Muscle of leg (tissue), 11 donors: ENCODE data around the gene PARVA. TPM values are rescaled to one million over a fixed set of nuclear protein-coding genes. Genes with fewer than 3 reads are reported as not detected.

Source experiments
- DNase-seq: peaks from one replicate; pipeline ENCODE4 v3.0.0; 2013
- H3K27ac ChIP-seq: one replicate; pipeline ENCODE4 v1.5.1; 2013; ENCODE audit warnings: mild to moderate bottlenecking, low read length, control low read depth
- H3K27me3 ChIP-seq: one replicate; pipeline ENCODE4 v1.6.1; 2013; ENCODE audit warnings: low read length; ENCODE audit not compliant: control insufficient read depth, insufficient read depth
- H3K36me3 ChIP-seq: one replicate; pipeline ENCODE4 v1.6.1; 2013; ENCODE audit warnings: low read length; ENCODE audit not compliant: control insufficient read depth, insufficient read depth
- H3K4me1 ChIP-seq: one replicate; pipeline ENCODE4 v1.6.1; 2013; ENCODE audit warnings: low read length; ENCODE audit not compliant: control insufficient read depth, insufficient read depth
- H3K4me3 ChIP-seq: one replicate; pipeline ENCODE4 v1.5.1; 2013; ENCODE audit warnings: low read length, control low read depth
- H3K9me3 ChIP-seq: replicated peaks from 2 replicates; pipeline ENCODE4 v1.6.1; 2013; ENCODE audit warnings: low read depth, low read length; ENCODE audit not compliant: control insufficient read depth
- WGBS: methylation state at CpG from one replicate; pipeline ENCODE4 v1.1.5; 2013; ENCODE audit warnings: missing lambda C conversion rate; ENCODE audit not compliant: insufficient coverage; 5-methylcytosine and 5-hydroxymethylcytosine counted together
- polyA plus RNA-seq, 8 donors: library from polyadenylated mRNA; unstranded; fragments of 120-200 nt; gene quantifications; one replicate each; pipeline versions ENCODE4 v1.2.1 to v1.2.3, GENCODE V29; 2013; ENCODE audit warnings: inconsistent platforms in 1 of 8, low replicate concordance in 1 of 8; ENCODE audit not compliant: insufficient read length in 8 of 8, insufficient read depth in 1 of 8
- total RNA-seq: library from RNA; stranded (reverse); fragments of 120-200 nt; gene quantifications from one replicate; pipeline ENCODE4 v1.2.4, GENCODE V29; 2013

PARVA gene
- total and polyA plus RNA-seq, 9 donors, result 29.9 to 72.5 (median 57.9) TPM

- H3K4me3 ChIP-seq, result no peak overlapping the region
- H3K27me3 ChIP-seq, result no peaks in the 10 kb centered on the region
- H3K27ac ChIP-seq, result no peak overlapping the region
- WGBS, result no CpG with 5 or more reads among the region's 2 CpGs
- H3K36me3 ChIP-seq, result no peaks in the 10 kb centered on the region
- peaks cover 5% of the 10 kb centered on the region for H3K4me1 ChIP-seq
- no peak for DNase-seq
- peaks cover 11% of the 10 kb centered on the region for H3K9me3 ChIP-seq
Measured at GRCh38 chr11:12465332-12465731, 88.0 kb downstream of the PARVA start.

DNA sequence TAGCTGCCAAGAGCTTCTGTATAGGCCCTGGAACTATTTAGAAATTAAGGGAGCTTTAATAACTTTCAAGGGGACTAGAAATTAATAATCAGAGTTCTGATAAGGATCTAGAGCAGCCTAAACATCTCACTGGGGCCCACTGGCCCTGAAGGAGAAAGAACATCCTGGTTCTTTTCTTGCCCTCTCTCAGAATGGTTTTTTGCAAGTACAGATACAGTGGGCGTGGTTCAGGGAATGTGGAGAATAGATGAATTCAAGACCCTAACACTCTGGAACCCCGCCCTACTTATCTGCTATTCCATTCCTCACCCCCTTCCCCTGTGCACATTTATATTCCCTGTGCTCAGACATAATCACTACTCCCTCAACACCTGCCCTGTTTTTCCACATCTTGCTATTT lies 90.2 kb downstream of the PARVA start:
- no peaks in the 10 kb centered on the region for H3K27me3 ChIP-seq
- WGBS, result 100% methylated on average over 1 of the region's 2 CpGs
- H3K9me3 ChIP-seq, result peaks cover 11% of the 10 kb centered on the region
- H3K4me1 ChIP-seq, result peaks cover 9% of the 10 kb centered on the region
- H3K4me3 ChIP-seq, result no peak overlapping the region
- no peak for DNase-seq
- no peak overlapping the region for H3K27ac ChIP-seq
- H3K36me3 ChIP-seq, result no peaks in the 10 kb centered on the region

GRCh38 chr11:12469451-12469850 lies 92.1 kb downstream of the PARVA start:
- peaks cover 7% of the 10 kb centered on the region for H3K36me3 ChIP-seq
- no peak overlapping the region for H3K4me3 ChIP-seq
- peak; percentile 85 for DNase-seq
- H3K4me1 ChIP-seq, result peaks cover 17% of the 10 kb centered on the region
- peaks cover 5% of the 10 kb centered on the region for H3K9me3 ChIP-seq
- H3K27me3 ChIP-seq, result no peaks in the 10 kb centered on the region
- WGBS, result no CpG with 5 or more reads among the region's 3 CpGs
- H3K27ac ChIP-seq, result peak overlapping the region; percentile 60

- Histone ChIP-seq H3K27me3 (no peaks in the 10 kb centered on the region), H3K9me3 (no peaks in the 10 kb centered on the region), H3K36me3 (peaks cover 14% of the 10 kb centered on the region), H3K4me1 (peaks cover 17% of the 10 kb centered on the region), H3K4me3 (no peak overlapping the region), H3K27ac (no peak overlapping the region)
- WGBS, result no CpG with 5 or more reads among the region's 2 CpGs
- no peak for DNase-seq
Measured at GRCh38 chr11:12470236-12470635, 92.9 kb downstream of the PARVA start.

GRCh38 chr11:12472401-12473005 lies 95.1 kb downstream of the PARVA start:
- H3K4me3 ChIP-seq, result no peak overlapping the region
- no peak for DNase-seq
- H3K9me3 ChIP-seq, result no peaks in the 10 kb centered on the region
- no peak overlapping the region for H3K27ac ChIP-seq
- WGBS, result 28% methylated on average over 3 of the region's 7 CpGs
- H3K4me1 ChIP-seq, result peaks cover 17% of the 10 kb centered on the region
- peaks cover 35% of the 10 kb centered on the region for H3K36me3 ChIP-seq
- no peaks in the 10 kb centered on the region for H3K27me3 ChIP-seq

DNA sequence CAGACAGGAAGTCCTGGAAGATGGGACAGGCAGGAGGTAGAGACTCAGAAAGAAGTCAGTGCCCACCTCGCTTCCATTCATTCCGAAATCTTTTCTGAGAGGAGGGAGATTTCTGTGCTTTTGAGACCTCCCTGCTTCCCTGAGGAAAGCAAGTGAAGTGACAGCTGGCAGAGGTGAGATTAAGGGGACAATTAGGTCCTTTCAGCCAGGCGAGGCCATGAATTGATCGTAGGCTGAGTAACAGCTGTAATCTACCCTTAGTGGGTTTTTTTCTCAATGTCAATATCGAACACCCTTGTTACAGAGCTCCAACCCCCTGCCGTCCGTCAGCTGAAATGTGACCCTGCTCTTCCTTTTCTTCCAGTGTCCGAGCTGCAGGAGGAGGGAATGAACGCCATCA lies 96.0 kb downstream of the PARVA start:
- Histone ChIP-seq H3K27ac (no peak overlapping the region), H3K4me3 (no peak overlapping the region), H3K27me3 (no peaks in the 10 kb centered on the region), H3K4me1 (peaks cover 23% of the 10 kb centered on the region), H3K9me3 (no peaks in the 10 kb centered on the region), H3K36me3 (peaks cover 41% of the 10 kb centered on the region)
- no peak for DNase-seq
- 47% methylated on average over 5 of the region's 9 CpGs for WGBS

DNA sequence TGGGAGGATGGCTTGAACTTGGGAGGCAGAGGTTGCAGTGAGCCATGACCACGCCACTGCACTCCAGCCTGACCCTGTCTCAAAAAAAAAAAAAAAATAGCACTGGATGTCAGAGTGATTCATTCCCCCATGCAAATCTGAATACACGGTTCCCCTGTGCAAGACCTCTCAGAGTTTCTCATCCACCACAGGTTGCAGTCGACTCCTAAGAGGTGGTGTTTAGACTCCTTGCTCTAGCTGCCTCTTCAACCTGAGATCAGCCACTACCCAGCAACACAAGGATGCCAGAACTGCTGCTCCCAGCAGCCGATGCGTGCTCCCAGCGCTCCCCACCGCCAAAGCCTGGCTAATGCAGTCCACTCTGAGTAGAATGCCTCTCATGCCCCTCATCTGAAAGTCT lies 97.5 kb downstream of the PARVA start:
- WGBS, result 89% methylated on average over 5 of the region's 7 CpGs
- Histone ChIP-seq H3K4me1 (peaks cover 23% of the 10 kb centered on the region), H3K9me3 (no peaks in the 10 kb centered on the region), H3K27ac (no peak overlapping the region), H3K27me3 (no peaks in the 10 kb centered on the region), H3K36me3 (peaks cover 45% of the 10 kb centered on the region), H3K4me3 (no peak overlapping the region)
- DNase-seq, result no peak

GRCh38 chr11:12478743-12479142 lies 101.4 kb downstream of the PARVA start:
- Histone ChIP-seq H3K9me3 (no peaks in the 10 kb centered on the region), H3K4me1 (peaks cover 20% of the 10 kb centered on the region), H3K36me3 (peaks cover 52% of the 10 kb centered on the region), H3K27me3 (no peaks in the 10 kb centered on the region), H3K27ac (peak overlapping the region; percentile 71), H3K4me3 (no peak overlapping the region)
- DNase-seq, result peak; percentile 75
- WGBS, result no CpG with 5 or more reads among the region's 4 CpGs

DNA sequence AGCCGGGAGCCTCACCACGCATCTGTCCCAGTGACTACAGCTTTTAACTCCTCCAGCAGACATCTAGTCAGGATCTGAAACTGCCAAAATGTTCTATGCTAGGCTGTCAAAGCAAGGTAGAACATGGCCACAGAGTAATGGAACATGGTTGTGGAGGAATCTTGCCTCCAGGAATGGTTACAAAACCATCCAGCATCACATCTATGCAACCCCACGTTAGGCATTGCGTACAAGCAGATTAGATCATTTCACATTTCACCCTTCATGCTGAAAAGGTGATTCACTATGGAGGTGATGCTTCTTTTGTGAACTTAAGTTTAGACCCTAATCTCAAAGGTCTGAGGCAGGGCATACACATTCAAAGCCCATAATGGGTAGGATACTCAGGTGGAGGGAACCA lies 103.0 kb downstream of the PARVA start:
- Histone ChIP-seq H3K27ac (no peak overlapping the region), H3K4me3 (no peak overlapping the region), H3K36me3 (peaks cover 40% of the 10 kb centered on the region), H3K9me3 (no peaks in the 10 kb centered on the region), H3K27me3 (no peaks in the 10 kb centered on the region), H3K4me1 (peaks cover 21% of the 10 kb centered on the region)
- WGBS, result no CpG with 5 or more reads among the region's 4 CpGs
- DNase-seq, result no peak

DNA sequence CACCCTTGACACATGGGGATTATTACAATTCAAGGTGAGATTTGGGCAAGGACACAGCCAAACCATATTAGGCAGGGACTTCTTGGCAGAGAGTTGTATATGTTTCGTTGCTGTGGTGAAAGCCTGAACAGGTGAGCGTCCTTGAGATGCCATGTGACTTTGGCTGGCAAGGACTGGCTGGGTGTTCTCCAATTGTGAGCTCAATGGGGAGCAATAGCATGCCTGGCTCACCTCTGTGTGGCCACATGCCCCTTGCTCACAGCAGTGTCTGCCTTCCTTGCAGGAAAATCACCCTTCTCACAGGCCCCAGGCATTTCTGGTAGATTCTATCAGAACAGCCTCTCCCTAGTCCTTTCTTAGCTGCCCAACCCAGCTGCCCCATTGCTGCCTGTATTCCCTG lies 105.5 kb downstream of the PARVA start:
- Histone ChIP-seq H3K9me3 (no peaks in the 10 kb centered on the region), H3K27ac (peak overlapping the region; percentile 77), H3K4me3 (no peak overlapping the region), H3K36me3 (peaks cover 20% of the 10 kb centered on the region), H3K27me3 (no peaks in the 10 kb centered on the region), H3K4me1 (peaks cover 21% of the 10 kb centered on the region)
- no peak for DNase-seq
- 94% methylated on average over 2 of the region's 2 CpGs for whole genome bisulfite sequencing

GRCh38 chr11:12483604-12484003 lies 106.2 kb downstream of the PARVA start:
- peak overlapping the region; percentile 22 for H3K27ac ChIP-seq
- H3K4me3 ChIP-seq, result no peak overlapping the region
- peaks cover 16% of the 10 kb centered on the region for H3K36me3 ChIP-seq
- H3K27me3 ChIP-seq, result no peaks in the 10 kb centered on the region
- no CpG with 5 or more reads among the region's 5 CpGs for WGBS
- DNase-seq, result no peak
- peaks cover 3% of the 10 kb centered on the region for H3K9me3 ChIP-seq
- H3K4me1 ChIP-seq, result peaks cover 14% of the 10 kb centered on the region
